H1 (cell line): Measurements from ENCODE around the gene CSRP1. TPM values are rescaled to one million over a fixed set of nuclear protein-coding genes. Genes with fewer than 3 reads are reported as not detected.

Experiments
- CTCF ChIA-PET: fragments of 300-600 bp; sonication (Branson Sonifier 250); formaldehyde crosslinking; loops from one replicate; lab custom pipeline; 2021; ENCODE audit not compliant: partially characterized antibody; lab: Charles Lee
- POLR2A ChIA-PET: fragments of 300-600 bp; sonication (Branson Sonifier 250); formaldehyde crosslinking; loops from one replicate; lab custom pipeline; 2021; ENCODE audit warnings: inconsistent platforms; ENCODE audit not compliant: partially characterized antibody; lab: Charles Lee
- DNase-seq, 2 experiments: peaks; one replicate each; pipeline versions ENCODE4 v3.0.0 to v3.0.0-alpha.2; 2010 to 2022; ENCODE audit warnings: low spot score in 2 of 2, low read depth in 1 of 2, mixed read lengths in 1 of 2
- FAIRE-seq: peaks from 2 replicates; lab custom pipeline; 2011; peaks lifted over from hg19 to GRCh38; lab: Jason Lieb, UNC
- H2AFZ ChIP-seq: 2 replicates; pipeline ENCODE4 v1.8.1; 2012; ENCODE audit warnings: low read length, inconsistent platforms
- H2AK5ac ChIP-seq: 2 replicates; pipeline ENCODE4 v1.6.1; 2013; ENCODE audit warnings: low read depth, low read length
- H2BK120ac ChIP-seq: replicated peaks from 2 replicates; pipeline ENCODE3; 2013; ENCODE audit warnings: low read depth, low read length, inconsistent platforms
- H2BK12ac ChIP-seq: 2 replicates; pipeline ENCODE4 v1.6.1; 2013; ENCODE audit warnings: low read depth, low read length
- H2BK15ac ChIP-seq: 2 replicates; pipeline ENCODE4 v1.6.1; 2013; ENCODE audit warnings: low read length
- H2BK20ac ChIP-seq: 2 replicates; pipeline ENCODE4 v1.6.1; 2013; ENCODE audit warnings: low read length
- H2BK5ac ChIP-seq: 2 replicates; pipeline ENCODE4 v1.6.1; 2013; ENCODE audit warnings: low read depth, low read length
- H3K14ac ChIP-seq: 2 replicates; pipeline ENCODE4 v1.6.1; 2013; ENCODE audit warnings: inconsistent platforms; ENCODE audit not compliant: insufficient read length
- H3K18ac ChIP-seq: 2 replicates; pipeline ENCODE4 v1.6.1; 2013; ENCODE audit warnings: low read length; ENCODE audit errors: extremely low read depth
- H3K23ac ChIP-seq: 2 replicates; pipeline ENCODE4 v1.6.1; 2013; ENCODE audit warnings: inconsistent platforms; ENCODE audit not compliant: insufficient read length
- H3K23me2 ChIP-seq: 2 replicates; pipeline ENCODE4 v1.6.1; 2013; ENCODE audit warnings: low read depth, low read length
- H3K27ac ChIP-seq: 2 replicates; pipeline ENCODE4 v1.6.1; 2011; ENCODE audit warnings: low read depth, low read length, inconsistent platforms
- H3K27me3 ChIP-seq, 4 experiments: replicated peaks in 1 of 4; 1 replicate in 1 of 4; 2 replicates in 3 of 4; pipeline versions ENCODE4 v1.6.1 to v1.8.1; 2011 to 2013; ENCODE audit warnings: low read length in 3 of 4, mild to moderate bottlenecking in 3 of 4, inconsistent platforms in 2 of 4, mixed read lengths in 2 of 4, moderate library complexity in 1 of 4; ENCODE audit not compliant: control insufficient read depth in 3 of 4, insufficient read depth in 3 of 4; ENCODE audit errors: extremely low read depth in 1 of 4
- H3K36me3 ChIP-seq, 4 experiments: 2 replicates each; pipeline versions ENCODE4 v1.6.1 to v1.8.1; 2011 to 2013; ENCODE audit warnings: mild to moderate bottlenecking in 4 of 4, low read length in 3 of 4, moderate library complexity in 2 of 4, control low read depth in 1 of 4, inconsistent platforms in 1 of 4; ENCODE audit not compliant: insufficient read depth in 4 of 4, control insufficient read depth in 2 of 4
- H3K4ac ChIP-seq: replicated peaks from 2 replicates; pipeline ENCODE3; 2013; ENCODE audit warnings: low read length, low read depth, mixed read lengths, inconsistent platforms; ENCODE audit not compliant: insufficient read length
- H3K4me1 ChIP-seq, 4 experiments: replicated peaks in 1 of 4; 1 replicate in 1 of 4; 2 replicates in 3 of 4; pipeline versions ENCODE4 v1.6.1 to v1.8.1; 2011 to 2013; ENCODE audit warnings: low read length in 3 of 4, inconsistent platforms in 2 of 4, mixed read lengths in 1 of 4; ENCODE audit not compliant: insufficient read depth in 4 of 4, control insufficient read depth in 3 of 4
- H3K4me2 ChIP-seq, 2 experiments: 2 replicates each; pipeline versions ENCODE4 v1.6.1 to v1.8.1; 2011 to 2013; ENCODE audit warnings: low read depth in 2 of 2, low read length in 2 of 2, control low read depth in 1 of 2, inconsistent platforms in 1 of 2, mild to moderate bottlenecking in 1 of 2; ENCODE audit not compliant: insufficient read depth in 1 of 2
- H3K4me3 ChIP-seq, 4 experiments: fragments of 200-600, 300-600 bp in 1 of 4; sonication (generic), shearing (Covaris generic), sonication (Bioruptor Twin) in 1 of 4; 2 replicates each; pipeline versions ENCODE4 v1.5.1 to v1.8.1; 2011 to 2016; ENCODE audit warnings: low read length in 4 of 4, low read depth in 3 of 4, control low read depth in 2 of 4, inconsistent platforms in 2 of 4, mild to moderate bottlenecking in 2 of 4, mixed read lengths in 1 of 4, moderate library complexity in 1 of 4; ENCODE audit not compliant: insufficient read depth in 2 of 4; ENCODE audit errors: extremely low read depth in 1 of 4
- H3K56ac ChIP-seq: replicated peaks from 2 replicates; pipeline ENCODE3; 2013; ENCODE audit warnings: low read depth, mild to moderate bottlenecking, mixed read lengths, low read length, inconsistent platforms; ENCODE audit not compliant: insufficient read length
- H3K79me1 ChIP-seq: 2 replicates; pipeline ENCODE4 v1.6.1; 2013; ENCODE audit warnings: low read depth, low read length, control low read depth
- H3K79me2 ChIP-seq, 2 experiments: 2 replicates each; pipeline versions ENCODE4 v1.6.1 to v1.8.1; 2012 to 2013; ENCODE audit warnings: low read length in 2 of 2, mild to moderate bottlenecking in 2 of 2, inconsistent platforms in 1 of 2; ENCODE audit not compliant: insufficient read depth in 2 of 2, control insufficient read depth in 1 of 2
- H3K9ac ChIP-seq, 4 experiments: replicated peaks in 1 of 4; 1 replicate in 1 of 4; 2 replicates in 3 of 4; pipeline versions ENCODE4 v1.6.1 to v1.8.1; 2011 to 2013; ENCODE audit warnings: low read depth in 3 of 4, low read length in 3 of 4, control low read depth in 2 of 4, mild to moderate bottlenecking in 2 of 4, moderate library complexity in 2 of 4, inconsistent platforms in 1 of 4; ENCODE audit errors: extremely low read depth in 1 of 4
- H3K9me3 ChIP-seq, 2 experiments: 2 replicates each; pipeline versions ENCODE4 v1.6.1 to v1.8.1; 2012 to 2013; ENCODE audit warnings: mild to moderate bottlenecking in 2 of 2, moderate library complexity in 2 of 2, control low read depth in 1 of 2, inconsistent platforms in 1 of 2, low read depth in 1 of 2, low read length in 1 of 2, mixed read lengths in 1 of 2; ENCODE audit not compliant: insufficient read depth in 2 of 2
- H4K20me1 ChIP-seq, 2 experiments: replicated peaks in 1 of 2; 2 replicates each; pipeline versions ENCODE3 to v1.8.1; 2011 to 2013; ENCODE audit warnings: inconsistent platforms in 2 of 2, low read length in 2 of 2, mild to moderate bottlenecking in 1 of 2; ENCODE audit not compliant: insufficient read depth in 2 of 2, control insufficient read depth in 1 of 2
- H4K5ac ChIP-seq: 2 replicates; pipeline ENCODE4 v1.6.1; 2013; ENCODE audit warnings: low read length, low read depth, mixed read lengths, inconsistent platforms; ENCODE audit not compliant: insufficient read length
- H4K8ac ChIP-seq: 2 replicates; pipeline ENCODE4 v1.8.0; 2013; ENCODE audit warnings: mild to moderate bottlenecking, moderate library complexity, low read length, inconsistent platforms; ENCODE audit not compliant: insufficient read depth; ENCODE audit errors: extremely low read depth
- H4K91ac ChIP-seq: replicated peaks from 2 replicates; pipeline ENCODE3; 2013; ENCODE audit warnings: low read length, mixed read lengths, inconsistent platforms; ENCODE audit not compliant: insufficient read length
- BRCA1 ChIP-seq: IDR thresholded peaks from 2 replicates; pipeline ENCODE4 v1.6.1; 2012; ENCODE audit warnings: low read depth, low read length, improper control_type of control experiment
- CHD2 ChIP-seq: IDR thresholded peaks from 2 replicates; pipeline ENCODE4 v1.6.1; 2012; ENCODE audit warnings: low read length, improper control_type of control experiment
- EZH2 ChIP-seq: fragments of 200-600 bp; sonication (generic); IDR thresholded peaks from 2 replicates; pipeline ENCODE4 v1.7.1; 2012; ENCODE audit warnings: low read depth, mild to moderate bottlenecking, moderate library complexity, low read length, inconsistent platforms; ENCODE audit not compliant: severe bottlenecking
- RNF2 ChIP-seq: fragments of 200-900, 300-1000 bp; sonication (generic); IDR thresholded peaks from 2 replicates; pipeline ENCODE4 v1.7.1; 2016; ENCODE audit warnings: borderline replicate concordance, low read depth, mild to moderate bottlenecking, antibody characterized with exemption, low read length; ENCODE audit not compliant: poor library complexity, severe bottlenecking; ENCODE audit errors: missing control alignments
- RXRA ChIP-seq: IDR thresholded peaks from 2 replicates; pipeline ENCODE4 v1.6.1; 2011; ENCODE audit warnings: low read depth, mild to moderate bottlenecking, low read length, moderate library complexity; ENCODE audit not compliant: insufficient read depth
- SAP30 ChIP-seq: fragments of 300-600 bp; sonication (generic); IDR thresholded peaks from 2 replicates; pipeline ENCODE4 v1.7.1; 2012; ENCODE audit warnings: low read length, moderate library complexity, mild to moderate bottlenecking, inconsistent platforms; ENCODE audit not compliant: insufficient read depth, insufficient replicate concordance
- SP1 ChIP-seq: IDR thresholded peaks from 2 replicates; pipeline ENCODE4 v1.6.1; 2011; ENCODE audit warnings: low read depth, low read length
- WGBS, 2 experiments: shearing (Covaris generic) in 1 of 2; methylation state at CpG; one replicate each; pipeline versions ENCODE4 v1.1.6 to v1.1.7; 2013 to 2015; ENCODE audit warnings: low lambda C conversion rate in 2 of 2, mixed read lengths in 2 of 2, inconsistent platforms in 1 of 2, low coverage in 1 of 2, missing lambda C conversion rate in 1 of 2; ENCODE audit not compliant: insufficient replicate concordance in 2 of 2, insufficient coverage in 1 of 2, insufficient read length in 1 of 2; ENCODE audit errors: extremely low coverage in 1 of 2, missing lambda C conversion rate in 1 of 2; 5-methylcytosine and 5-hydroxymethylcytosine counted together
- polyA plus RNA-seq, 7 experiments: library from polyadenylated mRNA; depleted of rRNA in 3 of 7; stranded (reverse) in 5 of 7; unstranded in 2 of 7; fragments of >200 nt in 5 of 7; fragments of 200-250 nt in 2 of 7; gene quantifications; 1 replicate in 5 of 7; 2 replicates in 1 of 7; 4 replicates in 1 of 7; pipeline versions ENCODE4 v1.2.1 to v1.2.3, GENCODE V29; 2011 to 2013; ENCODE audit warnings: missing spikeins in 2 of 7, mixed read lengths in 2 of 7
- total RNA-seq: library from RNA; stranded (reverse); fragmentation: NEBNext Ultra II Directional; extraction: Animal tissue kit (Norgen Biotek cat#: 25700); gene quantifications from 2 replicates; pipeline ENCODE4 v1.2.1, GENCODE V29; 2021
- TF ChIP-seq, protein P1 (sequence below): IDR thresholded peaks from 2 replicates; pipeline ENCODE4 v1.6.1; 2012; ENCODE audit warnings: inconsistent platforms

The CSRP1 gene
- total and polyA plus RNA-seq, 2 of the 8 experiments (the other 6 are each of a cell fraction or from before 2014, with no cell fraction given), result 14.2 to 22.3 TPM

- Histone ChIP-seq H4K8ac (no peak overlapping the region), H3K9me3 (no peaks in the 10 kb centered on the region), H3K9ac (no peak overlapping the region), H2BK12ac (no peak overlapping the region), H2AFZ (no peak overlapping the region), H3K23ac (no peak overlapping the region), H3K79me2 (no peaks in the 10 kb centered on the region), H2BK5ac (no peak overlapping the region), H3K4ac (no peak overlapping the region), H3K27ac (no peak overlapping the region), H3K18ac (no peak overlapping the region), H2AK5ac (no peak overlapping the region), H3K79me1 (no peaks in the 10 kb centered on the region), H3K14ac (no peak overlapping the region), H3K27me3 (no peaks in the 10 kb centered on the region), H3K4me1 (peaks cover 0 to 8% (median 3%) of the 10 kb centered on the region in 4 experiments; a peak in 4 of 7 replicates), H3K23me2 (no peaks in the 10 kb centered on the region), H3K56ac (no peak overlapping the region), H3K4me3 (no peak overlapping the region), H4K5ac (no peak overlapping the region), H4K20me1 (no peaks in the 10 kb centered on the region), H3K4me2 (no peak overlapping the region), H4K91ac (no peak overlapping the region), H2BK20ac (no peak overlapping the region), H3K36me3 (no peaks in the 10 kb centered on the region), H2BK15ac (no peak overlapping the region), H2BK120ac (no peak overlapping the region)
- TF ChIP-seq EZH2 (no peak), SAP30 (no peak), CHD2 (no peak), BRCA1 (no peak), RXRA (no peak), SP1 (no peak), RNF2 (no peak)
- TF ChIP-seq, protein P1, sequence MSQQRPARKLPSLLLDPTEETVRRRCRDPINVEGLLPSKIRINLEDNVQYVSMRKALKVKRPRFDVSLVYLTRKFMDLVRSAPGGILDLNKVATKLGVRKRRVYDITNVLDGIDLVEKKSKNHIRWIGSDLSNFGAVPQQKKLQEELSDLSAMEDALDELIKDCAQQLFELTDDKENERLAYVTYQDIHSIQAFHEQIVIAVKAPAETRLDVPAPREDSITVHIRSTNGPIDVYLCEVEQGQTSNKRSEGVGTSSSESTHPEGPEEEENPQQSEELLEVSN, result no peak
- no peak for FAIRE-seq
- POLR2A ChIA-PET, result interaction anchor here (0.9 kb wide), 1 partner anchor 131 kb away, joined by 3 read pairs; no protein-coding TSS in a partner anchor
- 83% methylated on average over 6 of the region's 9 CpGs; no CpG with 5 or more reads in 1 of the 2 experiments for WGBS, 2 experiments
- DNase-seq, result no peak
- CTCF ChIA-PET, result interaction anchor here (0.8 to 22.6 kb wide), 11 partner anchors 10 to 233 kb away, joined by 3 to 499 read pairs (median 4); no protein-coding TSS in a partner anchor
These were observed 48.6 kb upstream of the CSRP1 start for GRCh38 chr1:201555593-201555945.
